Upper lobe of left lung (tissue), 4 donors: ENCODE data around the gene FNDC5.
A peak's percentile ranks its signal among the peaks of the same experiment; 100 is the strongest.

Experiments
- CTCF ChIP-seq, 6 experiments: fragments of 450-650 bp in 4 of 6; fragments of 200-600 bp in 2 of 6; sonication (generic) in 2 of 6; IDR thresholded peaks; one replicate each; pipeline ENCODE4 v1.5.1; 2016 to 2019; ENCODE audit warnings: antibody characterized with exemption in 6 of 6
- EP300 ChIP-seq, 4 donors: sonication (generic); formaldehyde crosslinking; IDR thresholded peaks; one replicate each; pipeline ENCODE4 v1.5.1; 2017; ENCODE audit warnings: antibody characterized with exemption in 4 of 4, control low read depth in 2 of 4
- POLR2A ChIP-seq, 4 donors: fragments of 450-650 bp; IDR thresholded peaks; one replicate each; pipeline ENCODE4 v1.5.1; 2016 to 2017; ENCODE audit warnings: antibody characterized with exemption in 4 of 4, mild to moderate bottlenecking in 2 of 4
- POLR2AphosphoS5 ChIP-seq, 2 donors: sonication (generic); formaldehyde crosslinking; IDR thresholded peaks; one replicate each; pipeline ENCODE4 v1.5.1; 2017; ENCODE audit warnings: antibody characterized with exemption in 2 of 2

GRCh38 chr1:32893198-32894018, 22.7 kb upstream of the FNDC5 start:
- TF ChIP-seq POLR2AphosphoS5 (IDR thresholded peaks at IDR 0.05) (no peak), EP300 (IDR thresholded peaks at IDR 0.05) (no peak), CTCF (IDR thresholded peaks at IDR 0.05) (peak in 1 of 6 experiments; percentile 5), POLR2A (IDR thresholded peaks at IDR 0.05) (no peak)
